ENCODE results near the gene RALGAPA2.

The RALGAPA2 gene

GRCh38 chr20:20719411-20719810, 7.0 kb upstream of the RALGAPA2 start:
- no peak for DNase-seq

DNA sequence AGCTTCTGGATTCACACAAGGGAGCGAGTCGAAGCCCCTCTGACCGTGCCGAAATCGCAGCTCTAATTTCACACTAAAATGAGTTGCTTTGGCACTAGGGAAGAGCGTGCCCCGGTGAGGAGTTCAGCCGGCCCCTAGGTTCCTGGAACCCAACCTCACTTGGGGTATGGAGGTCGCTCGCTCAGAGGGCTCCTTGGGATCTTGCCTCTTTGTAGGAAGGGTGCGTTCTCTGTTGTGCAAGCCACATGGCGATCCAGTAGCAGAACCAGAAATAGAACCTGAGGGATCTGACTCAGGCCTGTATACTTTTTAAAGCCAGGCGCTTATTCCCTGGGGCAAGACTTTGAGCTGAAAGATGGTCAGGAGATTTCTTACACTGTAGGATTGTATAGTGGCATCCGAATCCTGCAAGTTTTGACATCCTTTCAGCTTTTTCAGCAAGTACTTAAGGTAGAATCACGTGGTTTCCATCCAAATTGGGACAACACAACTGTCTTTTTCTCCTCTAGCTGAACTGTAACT, 861 bp upstream of the RALGAPA2 start:
- DNase-seq, result no peak

DNA sequence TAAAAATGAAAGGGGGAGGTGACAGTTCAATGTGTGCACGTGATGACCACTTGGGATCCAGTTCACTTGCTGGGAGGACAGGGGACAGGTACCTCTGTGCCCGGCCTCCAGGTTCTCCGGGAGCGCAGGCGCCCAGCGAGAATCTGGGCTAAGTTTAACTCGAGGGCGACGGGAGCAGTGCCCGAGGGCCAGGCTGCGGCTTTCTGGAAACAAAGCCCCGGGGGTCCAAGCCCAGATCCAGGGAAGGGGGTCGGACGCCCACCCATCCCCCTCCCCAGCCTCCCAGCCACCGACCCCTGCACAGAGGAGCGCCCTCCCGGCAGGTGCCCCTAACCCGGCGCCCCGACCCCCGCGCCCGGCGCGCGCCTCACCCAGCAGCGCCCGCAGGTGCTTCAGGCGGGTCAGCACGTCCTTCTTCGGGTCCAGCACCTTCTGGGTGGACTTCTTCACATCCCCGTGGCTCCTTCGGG, 405 bp downstream of the RALGAPA2 start:
- no peak for DNase-seq

DNA sequence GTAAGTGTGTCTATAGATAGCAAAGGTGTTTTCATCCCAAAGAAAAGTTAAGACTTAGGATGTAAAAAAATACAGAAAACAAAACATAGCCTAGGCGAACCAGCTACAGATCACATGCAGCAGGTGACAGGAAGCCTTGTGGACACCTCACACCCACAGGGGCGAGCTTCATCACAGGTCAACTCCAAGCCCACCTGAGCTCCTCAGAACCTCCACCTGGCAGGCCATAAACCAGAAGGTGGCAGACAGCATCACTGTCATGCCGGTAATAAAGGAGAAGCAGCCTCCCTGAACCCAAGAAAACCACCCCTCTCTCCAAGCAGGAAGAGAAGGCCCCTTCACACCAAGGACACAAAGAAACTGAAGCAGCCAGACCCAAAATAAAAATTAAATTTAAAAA, 1.0 kb downstream of the RALGAPA2 start:
- no peak for DNase-seq

DNA sequence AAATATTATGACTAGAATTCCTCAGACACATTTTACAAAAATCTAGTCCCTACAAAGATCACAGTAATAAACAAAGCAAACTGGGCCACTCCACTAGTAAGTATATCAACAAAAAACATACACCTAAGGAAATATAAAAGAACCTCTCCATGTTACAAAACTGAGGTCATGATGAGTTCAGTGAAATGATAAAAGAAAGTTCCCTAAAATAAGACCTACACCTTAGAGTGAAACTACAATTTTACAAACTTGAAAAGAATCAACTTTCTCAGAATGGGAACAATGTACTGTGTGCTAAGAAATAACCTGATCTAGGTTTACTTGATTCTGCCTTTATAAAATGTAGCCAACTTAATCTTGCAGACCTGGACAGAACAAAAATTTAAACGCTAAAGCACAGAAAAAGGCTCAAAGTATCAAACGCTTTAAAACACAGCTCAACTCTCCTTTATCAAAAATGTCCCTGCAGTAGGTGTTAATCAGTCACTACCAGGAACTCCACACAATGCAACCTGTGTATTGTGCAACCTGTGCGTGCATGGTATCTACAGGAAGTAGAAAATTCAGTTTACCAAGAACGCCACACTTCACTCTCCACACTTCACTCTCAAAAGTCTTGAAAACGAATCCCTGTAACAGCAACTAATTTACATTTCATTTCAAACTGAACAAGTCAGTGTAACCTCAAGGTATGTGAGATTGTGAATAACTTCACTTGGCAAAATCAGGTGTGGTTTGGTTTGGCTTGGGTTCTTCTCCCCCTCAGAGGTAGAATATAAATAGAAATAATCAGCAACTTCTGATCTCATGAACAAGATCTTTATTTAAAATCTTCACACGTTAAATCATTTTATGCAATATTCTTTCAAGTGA, 1.8 kb downstream of the RALGAPA2 start:
- DNase-seq, result no peak

DNA sequence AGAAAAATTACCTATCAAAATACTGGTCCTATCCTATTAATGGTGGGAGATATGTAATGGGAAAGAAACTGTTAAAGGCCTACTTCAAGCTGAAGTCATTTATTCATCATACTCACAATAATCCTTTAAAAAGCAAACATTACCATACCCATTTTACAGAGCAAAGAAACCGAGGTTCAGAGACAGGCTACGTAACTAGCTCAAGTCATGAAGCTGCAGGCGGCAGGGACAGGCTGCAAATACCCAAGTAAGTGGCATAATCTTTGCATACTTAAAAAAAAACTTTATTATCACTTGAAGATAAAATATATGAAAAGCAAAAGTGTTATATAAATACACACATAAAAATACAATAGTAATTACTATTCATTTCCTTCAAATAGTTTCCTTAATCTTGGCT, 2.6 kb downstream of the RALGAPA2 start:
- DNase-seq, result no peak

DNA sequence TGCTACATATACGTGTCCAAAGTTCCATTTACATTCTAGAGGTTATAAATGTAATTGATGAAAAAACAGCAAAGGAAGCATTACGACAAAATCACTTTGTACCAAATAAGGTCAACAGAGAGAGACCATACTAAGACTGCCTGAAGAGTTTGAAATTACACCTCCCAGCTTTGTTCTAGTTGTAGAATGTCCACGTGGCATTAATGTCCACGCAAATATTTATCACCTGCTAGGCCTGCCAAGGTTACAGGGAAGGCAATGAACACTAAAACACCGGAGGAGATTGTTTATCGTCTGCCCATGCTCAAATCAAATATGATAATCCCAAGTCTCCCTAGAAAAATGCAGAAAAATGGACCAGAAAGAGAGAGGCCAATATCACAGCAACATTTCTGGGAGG, 6.2 kb downstream of the RALGAPA2 start:
- no peak for DNase-seq

DNA sequence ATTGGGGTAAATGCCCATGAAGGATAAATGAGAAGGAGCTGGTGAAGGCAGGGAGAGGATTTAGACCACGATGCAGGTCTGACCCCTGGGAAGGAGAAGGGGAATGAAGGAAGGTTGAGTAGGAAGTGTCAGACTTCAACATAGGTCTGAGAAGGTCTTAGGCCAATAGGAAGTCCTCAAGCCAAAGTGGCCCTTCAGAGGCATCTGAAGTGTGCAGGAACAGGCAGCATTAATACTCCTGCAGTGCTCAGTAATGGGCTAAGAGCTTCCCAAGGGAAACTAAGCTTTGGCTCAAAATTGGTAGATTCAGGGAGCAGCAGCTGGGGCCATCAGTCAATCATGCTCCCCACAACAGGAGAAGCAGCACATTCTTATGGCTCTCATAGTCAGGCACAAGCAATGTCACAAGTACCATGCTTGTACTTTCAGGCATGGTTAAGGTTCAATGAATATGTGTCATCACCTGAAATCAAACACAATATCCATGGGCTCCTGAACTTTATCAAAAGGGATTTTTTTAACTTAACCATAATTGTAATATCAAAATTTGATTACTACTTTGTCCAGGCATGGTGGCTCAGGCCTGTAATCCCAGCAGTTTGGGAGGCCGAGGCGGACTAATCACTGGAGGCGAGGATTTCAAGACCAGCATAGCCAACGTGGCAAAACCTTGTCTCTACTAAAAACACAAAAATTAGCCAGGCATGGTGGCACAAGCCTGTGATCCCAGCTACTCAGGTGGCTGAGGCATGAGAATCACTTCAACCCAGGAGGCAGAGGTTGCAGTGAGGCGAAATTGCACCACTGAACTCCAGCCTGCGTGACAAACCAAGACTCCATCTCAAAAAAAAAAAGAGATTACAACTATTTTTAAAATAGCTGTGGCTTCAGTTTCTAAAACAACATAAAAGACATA, 9.9 kb downstream of the RALGAPA2 start:
- no peak for DNase-seq

DNA sequence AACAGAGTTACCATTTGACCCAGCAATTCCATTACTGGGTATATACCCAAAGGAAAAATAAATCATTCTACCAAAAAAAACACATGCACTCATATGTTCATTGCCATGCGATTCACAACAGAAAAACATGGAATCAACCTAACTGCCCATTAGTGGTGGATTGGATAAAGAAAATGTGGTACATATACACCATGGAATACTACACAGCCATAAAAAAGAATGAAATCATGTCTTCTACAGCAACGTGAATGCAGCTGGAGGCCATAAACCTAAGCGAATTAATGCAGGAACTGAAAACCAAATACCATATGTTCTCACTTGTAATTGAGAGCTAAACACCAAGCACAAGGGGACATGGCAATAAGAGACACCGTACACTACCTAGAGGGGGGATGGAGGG, 12.5 kb downstream of the RALGAPA2 start:
- no peak for DNase-seq

DNA sequence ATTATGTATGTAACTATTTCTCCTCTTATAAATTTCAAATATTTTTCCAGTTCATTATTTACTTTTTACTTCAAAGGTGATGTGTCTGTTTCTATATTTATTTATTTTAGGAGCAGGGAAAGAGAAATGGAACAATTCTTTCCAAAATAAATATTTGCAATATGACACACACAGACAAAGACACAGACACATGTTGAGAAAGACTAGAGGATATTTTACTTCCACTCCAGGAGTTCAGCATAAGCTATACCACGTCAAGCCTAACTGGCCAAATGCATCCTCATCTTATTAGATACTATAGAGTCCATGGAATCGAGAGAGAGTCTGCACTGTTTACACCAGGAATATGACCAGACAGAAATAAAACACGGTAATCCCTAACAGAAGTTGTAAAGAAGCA, 13.3 kb downstream of the RALGAPA2 start:
- no peak for DNase-seq

- DNase-seq, result no peak
Observed at GRCh38 chr20:20697325-20697845, 15.1 kb downstream of the RALGAPA2 start.

- DNase-seq, result no peak
Observed at GRCh38 chr20:20695250-20695816, 17.1 kb downstream of the RALGAPA2 start.

DNA sequence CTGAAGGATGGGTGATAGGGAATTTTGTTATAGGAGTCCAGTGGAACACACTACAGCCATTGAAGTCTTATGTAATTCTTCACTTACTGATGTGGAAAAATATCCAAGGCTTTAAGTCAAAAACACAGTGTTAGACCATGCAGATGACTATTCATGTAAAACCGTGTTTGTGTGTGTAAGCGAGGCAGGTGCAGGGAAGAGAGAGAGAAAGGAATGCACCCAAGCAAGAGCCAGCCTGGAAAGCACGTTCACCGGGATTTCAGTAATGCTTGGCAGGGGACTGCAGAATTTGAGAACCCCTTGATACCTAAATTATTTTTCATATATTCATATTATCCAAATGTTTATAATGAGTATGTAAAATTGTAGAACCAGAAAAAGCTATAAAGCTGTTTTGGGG, 17.9 kb downstream of the RALGAPA2 start:
- no peak for DNase-seq

GRCh38 chr20:20692587-20692986, 19.9 kb downstream of the RALGAPA2 start:
- DNase-seq, result no peak

- DNase-seq, result no peak
Observed at GRCh38 chr20:20691477-20692235, 20.8 kb downstream of the RALGAPA2 start.

DNA sequence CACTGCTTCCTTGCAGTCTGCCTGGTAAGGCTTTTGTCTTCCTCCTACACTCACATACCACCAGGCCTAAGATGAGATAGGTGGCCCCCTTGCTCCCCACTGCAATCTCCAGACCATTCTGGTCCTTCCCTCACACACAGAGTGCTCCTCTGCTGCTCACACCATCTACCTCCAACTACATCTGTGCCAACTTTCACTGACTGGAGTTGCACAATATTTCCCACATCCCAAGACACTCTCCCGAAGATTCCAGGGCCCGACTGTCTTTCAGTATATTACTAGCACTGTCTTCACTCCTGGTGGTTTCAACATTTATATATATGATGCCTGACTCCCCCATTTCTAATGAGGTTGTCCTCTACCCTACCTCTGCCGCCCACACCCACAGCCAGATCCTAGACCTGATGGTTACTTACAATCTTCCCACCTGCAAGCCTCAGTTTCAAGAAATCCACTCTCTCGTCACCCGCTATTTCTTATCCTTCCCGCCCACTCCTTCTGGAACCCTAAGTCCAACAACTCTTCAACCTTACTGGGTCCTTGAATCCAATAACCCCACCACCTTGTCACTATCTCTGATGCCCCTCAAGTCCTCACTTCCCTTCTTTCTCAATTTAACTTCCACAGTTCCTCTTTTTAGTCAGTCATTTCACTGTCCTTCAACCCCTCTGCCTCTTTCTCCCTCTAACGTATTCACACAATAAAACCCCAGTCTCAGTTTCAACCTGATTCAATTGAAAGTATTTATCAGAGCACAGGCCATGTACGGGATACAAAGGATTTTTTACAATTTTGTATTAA, 21.6 kb downstream of the RALGAPA2 start:
- DNase-seq, result no peak

GRCh38 chr20:20687319-20687718, 25.1 kb downstream of the RALGAPA2 start:
- DNase-seq, result no peak

DNA sequence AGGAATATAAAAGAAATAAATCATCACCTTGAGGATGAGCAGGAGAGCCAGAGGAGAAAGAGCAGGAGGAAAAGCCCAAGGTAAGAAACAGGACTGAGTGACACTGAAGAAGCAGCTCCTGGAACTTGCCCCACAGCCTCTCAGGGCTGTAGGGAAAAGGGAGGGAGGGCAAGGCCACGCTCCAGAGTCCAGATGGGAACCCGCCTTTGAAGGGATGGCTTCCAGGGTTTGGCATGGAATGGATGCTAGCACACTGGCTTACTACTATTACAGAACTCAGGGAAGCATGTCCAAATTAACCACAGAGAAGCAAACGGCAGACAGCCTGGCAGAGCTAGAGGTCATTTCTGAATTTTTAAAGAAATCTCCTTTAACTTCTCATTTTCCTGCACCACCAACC, 26.8 kb downstream of the RALGAPA2 start:
- DNase-seq, result no peak

DNA sequence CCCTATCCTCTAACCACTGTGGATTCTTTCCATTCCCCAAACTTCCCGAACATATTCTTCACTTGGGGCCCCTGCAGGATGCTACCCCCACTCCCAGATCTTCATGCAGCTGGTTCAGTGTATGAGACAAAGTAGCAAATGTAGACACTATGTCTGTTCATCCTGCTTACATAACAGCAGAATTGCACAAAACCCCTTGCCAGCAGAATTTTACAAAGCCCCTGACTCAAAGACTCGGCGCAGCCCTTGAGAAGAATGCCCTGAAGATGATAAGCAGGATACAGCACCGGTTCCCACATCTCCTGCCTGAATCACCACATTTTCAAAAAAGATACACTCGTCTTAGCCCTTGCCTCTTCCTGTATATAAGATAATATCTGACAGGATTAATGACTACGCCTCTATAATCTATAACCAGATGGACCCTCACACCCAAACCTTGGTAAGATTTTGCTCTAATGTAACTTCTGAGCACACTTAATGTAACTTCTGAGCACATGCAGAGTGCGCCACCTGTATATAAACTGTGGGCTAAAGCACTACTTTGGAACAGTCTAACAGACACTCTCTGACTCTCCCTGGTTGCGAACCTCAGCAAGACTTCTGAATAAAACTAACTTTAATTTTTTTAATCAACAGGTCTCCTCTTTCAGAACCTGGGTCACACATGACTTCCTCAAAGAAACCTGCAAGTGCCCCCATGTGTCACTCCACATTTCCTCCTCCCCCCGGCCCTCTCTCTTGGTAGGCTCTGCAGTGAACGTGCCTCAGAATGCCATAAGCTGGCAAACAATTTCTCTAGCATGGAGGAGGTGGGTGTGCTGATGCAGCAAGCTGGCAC, 28.7 kb downstream of the RALGAPA2 start:
- DNase-seq, result no peak

DNA sequence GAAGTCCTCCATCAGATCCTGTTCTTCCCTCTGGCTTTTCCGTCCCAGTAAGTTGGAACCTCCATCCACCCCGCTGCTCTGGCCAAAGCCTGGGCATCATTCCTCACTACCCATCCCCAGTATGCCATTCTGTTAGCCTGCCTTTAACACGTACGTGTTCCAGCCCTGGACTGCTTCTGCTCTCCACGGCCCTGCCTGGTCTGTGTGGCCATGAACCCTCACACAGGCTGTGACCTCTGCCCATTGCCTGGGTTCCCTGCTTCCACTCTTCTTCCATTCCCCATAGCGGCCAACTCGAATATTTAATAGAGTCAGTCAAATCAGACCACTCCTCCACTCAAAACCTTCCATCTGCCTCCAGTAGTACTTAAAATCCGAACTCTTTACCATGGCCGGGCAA, 29.4 kb downstream of the RALGAPA2 start:
- no peak for DNase-seq

Data from activated CD4-positive, alpha-beta T cell treated with anti-CD3 and anti-CD28 coated beads for 1 hour (primary cell).